Left kidney (tissue), 8 donors: ENCODE measurements around the gene KRT25. TPM values are rescaled to one million over a fixed set of nuclear protein-coding genes. Genes with fewer than 3 reads are reported as not detected.

Experiments
- DNase-seq: peaks from one replicate; pipeline ENCODE4 v3.0.0-alpha.2; 2013
- long read RNA-seq, 8 donors: transcript quantifications; one replicate each; lab custom pipeline, GENCODE V29; 2026
- polyA plus RNA-seq: library from polyadenylated mRNA; unstranded; fragments of 120-200 nt; gene quantifications from one replicate; pipeline ENCODE4 v1.2.1, GENCODE V29; 2013; ENCODE audit not compliant: insufficient read length

The KRT25 gene, protein sequence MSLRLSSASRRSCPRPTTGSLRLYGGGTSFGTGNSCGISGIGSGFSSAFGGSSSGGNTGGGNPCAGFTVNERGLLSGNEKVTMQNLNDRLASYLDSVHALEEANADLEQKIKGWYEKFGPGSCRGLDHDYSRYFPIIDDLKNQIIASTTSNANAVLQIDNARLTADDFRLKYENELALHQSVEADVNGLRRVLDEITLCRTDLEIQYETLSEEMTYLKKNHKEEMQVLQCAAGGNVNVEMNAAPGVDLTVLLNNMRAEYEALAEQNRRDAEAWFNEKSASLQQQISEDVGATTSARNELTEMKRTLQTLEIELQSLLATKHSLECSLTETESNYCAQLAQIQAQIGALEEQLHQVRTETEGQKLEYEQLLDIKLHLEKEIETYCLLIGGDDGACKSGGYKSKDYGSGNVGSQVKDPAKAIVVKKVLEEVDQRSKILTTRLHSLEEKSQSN
- polyA plus RNA-seq = not detected
- long read RNA-seq, donor 1 = 0 reads
- long read RNA-seq, donor 2 = 0 reads
- long read RNA-seq, donor 3 = 0 reads
- long read RNA-seq, donor 4 = 0 reads
- long read RNA-seq, donor 5 = 0 reads
- long read RNA-seq, donor 6 = 0 reads
- long read RNA-seq, donor 7 = 0 reads
- long read RNA-seq, donor 8 = 0 reads

DNA sequence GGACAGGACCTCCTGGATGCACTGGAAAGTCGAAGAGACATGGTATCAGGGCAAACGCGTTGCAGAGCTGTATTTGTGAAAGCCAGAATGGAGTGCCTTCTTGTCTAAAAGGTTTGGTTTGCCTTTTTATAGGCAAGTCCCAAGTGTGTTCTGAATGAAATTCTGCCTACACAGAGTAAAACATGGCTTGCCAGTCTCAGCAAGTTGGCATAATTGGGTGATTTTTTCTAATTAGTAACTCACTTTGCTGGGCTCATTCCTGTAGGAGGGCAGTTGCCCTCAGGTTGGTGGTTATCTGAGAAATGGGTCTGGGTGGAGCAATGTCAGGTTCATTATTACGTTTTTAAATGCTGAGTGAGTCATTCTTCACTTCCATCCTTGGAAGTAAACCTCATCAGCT is at the start of gene KRT25:
Gene KRT25, minus strand, starts transcription at position 101 of the 400 bp plus-strand sequence. Its CDS starts 60 bp downstream, at position 41.
- no peak for DNase-seq

- peak; percentile 68 for DNase-seq
Observed at GRCh38 chr17:40803617-40804082, 48.5 kb upstream of the KRT25 start.

- DNase-seq = no peak
Observed at GRCh38 chr17:40801157-40801556, 46.0 kb upstream of the KRT25 start.

GRCh38 chr17:40800381-40800780 is 45.2 kb upstream of the KRT25 start:
- DNase-seq = no peak

GRCh38 chr17:40799859-40800258 is 44.7 kb upstream of the KRT25 start, which contains the start of gene KRT28:
Gene KRT28 (minus strand): TSS chr17:40799959. CDS start chr17:40799893, 66 bp downstream.
- DNase-seq = no peak

DNA sequence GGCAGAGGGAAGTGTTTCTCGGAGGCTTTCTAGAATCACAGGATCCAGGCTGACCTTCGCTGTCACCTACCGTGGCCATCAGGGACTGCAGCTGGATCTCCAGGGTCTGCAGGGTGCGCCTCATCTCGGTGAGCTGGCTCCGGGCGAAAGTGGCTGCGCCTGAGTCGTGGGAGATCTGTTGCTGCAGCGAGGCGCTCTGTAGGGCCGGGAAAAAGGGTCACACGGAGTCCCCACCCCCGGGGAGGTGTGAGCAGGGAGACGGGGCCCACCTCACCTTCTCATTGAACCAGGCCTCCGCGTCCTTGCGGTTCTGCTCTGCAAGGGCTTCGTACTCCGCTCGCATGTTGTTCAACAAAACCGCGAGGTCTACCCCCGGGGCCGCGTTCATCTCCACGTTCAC is 41.7 kb upstream of the KRT25 start:
- no peak for DNase-seq

- no peak for DNase-seq
Observed at GRCh38 chr17:40795019-40795667, 40.0 kb upstream of the KRT25 start.

DNA sequence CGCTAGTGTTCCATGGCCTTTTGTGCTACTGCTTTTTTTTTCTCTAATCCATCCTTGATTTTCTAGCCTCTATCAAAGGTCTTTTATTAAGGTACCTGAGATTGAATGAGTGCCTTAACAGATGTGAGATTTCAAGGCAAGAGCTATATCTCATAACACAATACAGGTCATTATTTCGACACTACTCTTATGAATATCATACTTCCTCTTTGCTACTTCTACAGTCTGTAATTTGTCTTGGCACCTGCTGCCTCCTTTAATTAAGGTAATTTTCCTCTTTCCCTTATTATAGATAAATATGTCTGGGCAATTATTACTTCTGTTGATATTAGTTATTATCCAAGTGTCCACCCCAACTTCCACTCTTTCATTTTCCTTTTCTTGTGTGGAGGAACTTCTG is 39.3 kb upstream of the KRT25 start:
- no peak for DNase-seq

- DNase-seq = no peak
Observed at GRCh38 chr17:40793832-40794231, 38.7 kb upstream of the KRT25 start.

GRCh38 chr17:40791787-40792436 is 36.8 kb upstream of the KRT25 start:
- peak; percentile 44 for DNase-seq

DNA sequence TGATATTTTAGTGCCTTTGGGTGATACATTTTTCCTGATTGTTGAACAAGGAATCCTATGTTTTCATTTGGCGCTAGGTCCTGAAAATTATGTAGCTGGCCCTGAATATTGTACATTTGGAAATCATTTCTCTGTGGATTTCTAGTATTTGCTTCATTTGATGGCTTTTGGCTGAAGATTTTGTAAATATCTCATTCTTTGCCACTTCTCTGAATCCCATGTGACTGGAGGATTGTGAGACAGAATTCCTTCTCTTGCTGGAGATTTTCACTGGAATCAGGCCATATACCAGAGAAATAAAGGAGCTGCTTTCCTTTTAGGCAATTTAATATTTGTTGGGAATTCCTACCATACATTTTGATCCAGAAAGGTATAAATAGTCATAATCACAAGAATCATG is 36.0 kb upstream of the KRT25 start:
- DNase-seq = no peak

GRCh38 chr17:40782450-40782849 is 27.3 kb upstream of the KRT25 start, which contains the start of gene KRT27:
Gene KRT27 (minus strand): TSS chr17:40782550. CDS start chr17:40782493, 57 bp downstream.
- DNase-seq = no peak

DNA sequence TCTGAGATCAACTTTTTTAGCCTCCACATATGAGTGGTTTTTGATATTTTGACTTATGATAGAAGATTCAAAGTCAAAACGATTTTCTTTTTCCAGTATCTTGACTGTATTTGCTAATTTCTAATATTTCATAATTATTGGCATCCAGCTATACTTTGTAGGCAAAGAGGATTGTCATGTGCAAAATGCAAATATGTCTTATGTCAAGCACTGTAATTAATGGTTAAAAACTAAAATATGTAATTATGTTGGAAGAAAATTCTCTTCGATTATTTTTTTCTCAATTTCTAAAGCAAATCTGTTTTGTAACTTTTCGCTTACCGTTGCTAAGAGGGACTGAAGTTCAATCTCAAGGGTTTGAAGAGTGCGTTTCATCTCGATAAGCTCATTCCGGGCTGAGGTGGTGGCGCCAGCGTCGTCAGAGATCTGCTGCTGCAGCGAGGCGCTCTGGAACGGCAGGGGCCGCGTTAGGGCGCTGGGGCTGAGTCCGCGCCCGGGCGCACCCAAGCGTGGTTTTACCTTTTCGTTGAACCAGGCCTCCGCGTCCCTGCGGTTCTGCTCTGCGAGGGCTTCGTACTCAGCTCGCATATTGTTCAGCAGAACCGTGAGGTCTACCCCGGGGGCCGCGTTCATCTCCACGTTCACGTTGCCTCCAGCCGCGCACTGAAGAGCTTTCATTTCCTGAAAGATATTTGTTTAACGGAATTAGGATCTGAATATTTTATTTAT is 24.2 kb upstream of the KRT25 start:
- no peak for DNase-seq

- no peak for DNase-seq
Observed at GRCh38 chr17:40778461-40778860, 23.3 kb upstream of the KRT25 start.

DNA sequence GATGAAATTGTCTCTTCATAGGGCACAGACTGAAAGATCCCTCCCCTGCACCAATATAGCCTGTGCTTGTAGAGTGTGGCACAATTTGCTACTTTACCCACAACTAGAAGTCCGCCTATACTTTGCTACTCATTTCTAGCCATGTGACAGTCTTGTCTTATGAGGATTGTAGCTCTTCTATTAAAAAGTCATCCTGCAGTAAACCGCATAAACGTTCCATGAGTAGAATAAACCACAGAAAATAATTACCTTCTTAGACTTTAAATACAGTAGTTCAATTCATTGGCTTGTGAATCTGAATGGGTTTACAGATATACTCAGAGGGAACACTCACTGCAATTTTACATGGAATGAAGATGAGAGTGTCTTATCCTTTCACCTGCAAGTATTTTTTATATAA is 22.8 kb upstream of the KRT25 start:
- DNase-seq = no peak

DNA sequence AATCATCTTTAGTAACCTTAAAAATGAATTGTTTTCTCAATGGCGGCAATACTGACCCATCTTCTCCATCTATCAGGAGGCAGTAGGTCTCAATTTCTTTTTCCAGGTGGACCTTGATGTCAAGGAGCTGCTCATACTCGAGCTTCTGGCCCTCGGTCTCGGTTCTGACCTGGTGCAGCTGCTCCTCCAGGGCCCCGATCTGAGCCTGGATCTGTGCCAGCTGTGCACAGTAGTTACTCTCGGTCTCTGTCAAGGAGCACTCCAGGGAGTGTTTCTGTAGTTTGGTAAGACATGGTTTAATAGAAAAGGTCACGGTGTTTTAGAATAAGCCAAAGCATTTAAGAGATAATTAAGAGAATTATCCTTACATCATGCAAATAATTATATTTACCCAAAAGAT is 22.3 kb upstream of the KRT25 start:
- DNase-seq = no peak

DNA sequence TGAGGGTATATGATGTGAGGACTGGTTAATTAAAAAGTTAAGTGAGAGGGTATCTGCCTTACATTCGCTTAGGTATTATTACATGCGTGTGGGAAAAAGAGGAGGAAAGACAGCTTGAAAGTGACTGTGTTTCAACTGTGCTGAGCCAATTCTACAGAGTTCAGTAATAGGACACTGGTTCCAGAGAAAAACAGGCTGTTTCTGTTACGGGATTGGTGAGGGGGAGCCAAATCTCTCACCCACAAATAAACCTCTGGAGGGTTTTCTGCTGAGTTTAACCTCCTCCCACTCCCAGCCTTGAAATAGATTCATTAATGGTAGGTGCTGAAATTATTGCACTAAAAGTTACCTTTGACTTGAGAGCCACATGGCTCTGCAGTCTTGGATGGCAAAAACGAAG is 20.8 kb upstream of the KRT25 start:
- peak; percentile 20 for DNase-seq

DNA sequence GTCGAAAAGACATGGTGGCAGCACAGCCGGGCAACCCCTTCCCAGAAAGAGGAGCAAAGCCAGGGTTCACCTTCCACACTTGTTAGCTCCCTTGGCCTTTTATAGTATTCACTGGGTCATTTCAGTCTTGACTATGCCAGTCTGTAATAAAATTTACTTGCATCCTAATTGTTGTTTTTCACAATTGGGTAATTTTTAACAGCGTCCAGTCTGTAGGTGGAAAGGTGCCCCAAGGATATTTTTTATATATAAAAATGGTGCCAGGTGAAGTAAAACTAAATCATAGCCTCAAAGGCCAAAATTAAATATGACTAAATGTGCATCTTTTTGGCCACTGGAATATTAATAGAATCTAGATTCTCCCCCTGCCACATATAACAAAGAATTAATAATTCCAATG is 17.0 kb upstream of the KRT25 start, which contains the start of gene KRT26:
Gene KRT26, minus strand, starts transcription at position 101 of the 400 bp plus-strand sequence. Its CDS starts 88 bp downstream, at position 13.
- DNase-seq = no peak

- DNase-seq = no peak
Observed at GRCh38 chr17:40765657-40766056, 10.5 kb upstream of the KRT25 start.

- no peak for DNase-seq
Observed at GRCh38 chr17:40763752-40764151, 8.6 kb upstream of the KRT25 start.
